T47D (cell line): ENCODE results near the gene TLN1.
A peak's percentile ranks its signal among the peaks of the same experiment; 100 is the strongest.

Source experiments
- DNase-seq, 2 experiments: peaks; one replicate each; pipeline versions ENCODE4 v3.0.0 to v3.0.0-alpha.2; 2011 to 2012; ENCODE audit warnings: low read depth in 1 of 2, low spot score in 1 of 2
- JUND ChIP-seq: IDR thresholded peaks from 2 replicates; pipeline ENCODE4 v1.6.1; 2012; ENCODE audit warnings: low read depth
- in situ Hi-C: cut with HindIII; loops from 2 replicates; pipeline ENCODE4 v1.10.0; 2016; ENCODE audit warnings: low sequenced_read_pairs, low pct_unique_long_range_greater_than_20kb

TLN1 gene

DNA sequence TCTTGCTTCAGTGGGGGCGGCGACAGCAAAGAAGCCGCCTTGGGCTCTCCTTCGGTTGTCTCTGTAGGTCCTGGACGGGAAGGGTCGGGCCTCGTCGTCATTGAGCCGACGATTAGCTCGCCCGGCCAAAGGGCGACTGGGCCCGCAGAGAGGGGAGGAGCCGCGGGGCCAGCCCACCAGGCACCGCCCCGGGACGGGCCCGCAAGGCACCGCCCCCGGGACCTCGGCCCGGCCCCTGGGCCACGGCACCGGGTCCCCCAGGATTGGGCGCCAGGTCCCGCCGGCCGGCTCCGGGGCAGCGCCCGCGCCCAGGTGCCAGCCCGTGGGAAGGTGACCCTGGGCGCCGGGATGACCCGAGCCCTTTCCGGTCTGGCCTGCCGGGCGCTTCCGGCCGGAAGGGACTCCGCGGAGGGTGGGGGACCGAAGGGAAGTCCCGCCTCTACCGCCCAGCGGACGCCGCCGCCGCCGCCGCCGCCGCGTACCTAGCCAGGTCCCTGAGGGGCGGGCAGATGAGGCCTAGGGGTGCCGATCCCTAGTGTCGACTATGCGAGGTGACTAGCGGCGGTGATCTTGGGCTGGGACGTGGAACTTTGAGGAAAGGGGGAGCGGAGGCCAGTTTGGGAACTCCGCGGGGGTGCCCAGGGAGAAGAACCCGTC is 17.0 kb upstream of the TLN1 start, which contains the start of the genes GBA2 and RGP1:
TSS of gene GBA2 (minus strand) at position 371 of the 657 bp plus-strand sequence. CDS start 524 bp downstream, outside the sequence.
TSS of gene RGP1 (plus strand) at position 430 of the 657 bp plus-strand sequence. CDS start 469 bp downstream, outside the sequence.
- in situ Hi-C loops, result no loop called here
- no peak for TF ChIP-seq JUND
- DNase-seq, result peak; percentile 25 to 81

DNA sequence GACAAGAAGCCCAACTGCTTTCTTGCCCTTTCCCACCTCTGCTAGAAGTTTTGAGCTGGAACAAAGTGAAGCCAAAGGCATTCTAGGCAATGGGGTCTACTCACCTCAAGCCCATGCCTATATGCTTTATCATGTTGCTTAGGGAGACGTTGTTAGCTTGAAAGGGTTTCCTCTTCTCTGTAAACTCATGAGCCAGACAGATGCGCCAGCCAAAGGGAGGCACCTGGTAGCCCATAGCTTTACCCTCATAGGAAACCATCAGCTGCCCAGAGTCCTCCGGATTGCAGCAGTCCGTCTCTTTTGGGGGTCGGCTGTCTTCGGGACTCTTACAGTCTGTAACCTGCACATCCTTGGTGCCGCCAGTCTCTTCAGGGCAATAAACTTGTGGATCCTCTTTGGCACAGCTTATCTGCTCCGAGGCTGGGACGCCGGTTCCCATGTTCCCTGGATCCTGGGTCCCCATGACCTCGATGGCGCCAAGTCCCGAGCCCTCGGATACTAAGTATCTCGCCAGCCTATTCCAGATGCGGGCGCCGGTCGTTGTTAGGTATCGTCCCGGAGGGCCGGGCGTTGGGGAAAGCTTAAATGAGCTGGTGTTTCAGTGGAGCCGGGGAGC is 16.4 kb upstream of the TLN1 start:
- DNase-seq, result no peak
- in situ Hi-C loops, result no loop called here
- no peak for TF ChIP-seq JUND

DNA sequence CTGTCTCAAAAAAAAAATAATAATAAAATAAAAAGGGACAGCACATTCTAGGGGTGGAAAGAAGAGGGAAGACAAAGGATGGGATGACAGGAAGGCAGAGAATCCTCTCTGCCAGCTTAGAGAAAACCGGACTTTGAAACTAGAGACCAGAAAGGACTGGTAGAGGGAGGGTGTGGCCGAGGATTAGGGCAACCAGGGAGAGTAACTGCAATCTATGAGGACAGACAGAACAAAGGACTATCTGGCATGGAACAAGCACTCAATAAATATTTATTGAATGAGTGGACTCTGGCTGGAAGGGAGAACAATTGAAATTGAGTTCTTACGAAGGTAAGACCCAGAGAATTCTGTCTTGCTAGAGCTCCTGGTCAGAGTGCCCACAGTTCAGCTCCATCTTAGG is 14.6 kb upstream of the TLN1 start:
- in situ Hi-C loops, result no loop called here
- no peak for TF ChIP-seq JUND

GRCh38 chr9:35745569-35745968 is 13.6 kb upstream of the TLN1 start:
- no peak for DNase-seq
- in situ Hi-C loops, result no loop called here
- TF ChIP-seq JUND, result no peak

More for the DNA sequence above, 14.6 kb upstream of the TLN1 start:
- DNase-seq, result no peak

DNA sequence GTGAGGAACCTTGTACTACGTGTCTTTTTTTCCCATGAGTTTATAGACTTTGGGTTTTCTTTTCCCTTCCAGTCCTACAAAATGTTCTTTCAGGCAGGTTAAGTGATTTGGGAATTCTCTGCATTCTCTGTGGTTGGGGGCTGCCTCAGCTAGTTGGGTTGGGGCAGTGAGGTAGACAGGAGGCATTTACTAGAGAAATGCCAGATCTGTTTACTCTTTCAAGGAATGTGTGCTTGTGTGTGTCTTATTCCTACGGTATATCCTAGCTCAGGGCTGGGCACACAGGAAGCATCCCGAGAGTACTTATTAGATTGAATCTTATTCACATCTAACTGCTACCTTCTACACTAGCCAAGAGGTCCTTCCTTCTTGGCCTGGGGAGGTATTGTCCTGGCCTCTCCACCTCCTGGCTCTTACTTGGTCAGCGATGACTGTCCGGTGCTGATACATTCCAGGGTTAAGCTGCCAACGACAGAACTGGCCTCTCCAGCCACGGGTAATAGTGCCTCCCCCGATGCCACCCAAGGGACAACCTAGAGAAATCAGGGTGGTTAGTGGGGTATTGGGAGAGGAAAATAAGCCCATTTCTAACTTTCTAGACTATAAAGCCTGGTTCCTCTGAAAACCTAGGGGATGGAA is 12.0 kb upstream of the TLN1 start:
- TF ChIP-seq JUND, result no peak
- in situ Hi-C loops, result no loop called here
- no peak for DNase-seq

GRCh38 chr9:35743452-35743851 is 11.5 kb upstream of the TLN1 start:
- DNase-seq, result no peak
- in situ Hi-C loops, result no loop called here
- TF ChIP-seq JUND, result no peak

- DNase-seq, result no peak
- no peak for TF ChIP-seq JUND
- in situ Hi-C loops, result no loop called here
Observed at GRCh38 chr9:35741740-35742139, 9.7 kb upstream of the TLN1 start.

DNA sequence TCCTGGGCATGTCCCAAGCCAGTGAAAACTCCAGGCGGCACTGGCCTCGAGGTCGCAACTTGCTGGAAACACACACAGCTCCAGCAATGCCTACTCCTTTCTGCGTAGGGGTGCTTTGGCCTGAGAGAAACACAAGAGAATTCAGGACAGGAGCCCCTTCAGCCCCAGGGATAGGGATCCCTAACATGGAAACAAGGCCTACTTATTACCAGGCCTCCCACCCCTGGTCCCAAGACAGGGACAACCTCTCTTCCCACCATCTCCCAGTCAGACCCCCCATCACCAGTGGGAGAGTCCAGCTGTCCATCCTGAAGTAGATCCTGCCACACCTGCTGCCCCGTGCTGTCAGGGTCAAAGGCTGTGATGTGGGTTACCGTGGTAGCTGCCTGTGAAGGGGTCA is 8.2 kb upstream of the TLN1 start:
- no peak for TF ChIP-seq JUND
- in situ Hi-C loops, result no loop called here
- no peak for DNase-seq

DNA sequence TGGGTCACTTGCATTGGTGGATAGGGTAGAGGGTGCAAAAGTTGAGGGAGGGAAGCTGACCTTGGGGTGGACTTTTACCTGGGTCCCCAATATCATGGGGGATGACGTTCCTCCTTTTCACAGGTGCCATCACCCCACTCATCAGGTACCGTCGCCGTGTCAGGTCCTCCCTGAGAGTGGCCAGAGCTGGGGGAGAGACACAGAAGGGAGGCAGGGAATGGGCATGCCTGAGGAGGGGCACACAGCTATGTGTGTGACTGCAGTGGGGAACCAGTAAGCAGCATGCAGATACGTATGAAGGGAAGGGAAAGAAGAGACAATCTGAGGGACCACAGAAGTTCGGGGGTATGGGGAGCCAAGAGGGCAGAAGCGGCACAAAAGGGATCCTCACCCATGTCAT is 6.9 kb upstream of the TLN1 start:
- no peak for DNase-seq
- in situ Hi-C loops, result no loop called here
- TF ChIP-seq JUND, result no peak

- in situ Hi-C loops, result no loop called here
- DNase-seq, result no peak
- no peak for TF ChIP-seq JUND
Observed at GRCh38 chr9:35738186-35738585, 6.2 kb upstream of the TLN1 start.

GRCh38 chr9:35737143-35737542 is 5.1 kb upstream of the TLN1 start:
- DNase-seq, result no peak
- in situ Hi-C loops, result no loop called here
- TF ChIP-seq JUND, result no peak

- in situ Hi-C loops, result no loop called here
- DNase-seq, result peak; percentile 46 to 84
- no peak for TF ChIP-seq JUND
Observed at GRCh38 chr9:35736201-35736633, 4.2 kb upstream of the TLN1 start.

- in situ Hi-C loops, result no loop called here
- DNase-seq, result no peak
- TF ChIP-seq JUND, result no peak
Observed at GRCh38 chr9:35734096-35734495, 2.1 kb upstream of the TLN1 start.
